Left ventricle myocardium inferior (tissue), 1 donor: ENCODE results near the gene TLR9. TPM values are rescaled to one million over a fixed set of nuclear protein-coding genes. Genes with fewer than 3 reads are reported as not detected.

Experiments used
- DNase-seq: peaks from one replicate; pipeline ENCODE4 v3.0.0-alpha.2; 2020
- H3K27ac ChIP-seq: fragments of 200-600 bp; replicated peaks from 2 replicates; pipeline ENCODE4 v1.8.0; 2021
- H3K27me3 ChIP-seq: fragments of 200-600 bp; 2 replicates; pipeline ENCODE4 v1.8.0; 2021; ENCODE audit warnings: low read depth
- H3K36me3 ChIP-seq: fragments of 200-600 bp; 2 replicates; pipeline ENCODE4 v1.8.0; 2021
- H3K4me1 ChIP-seq: fragments of 200-600 bp; 2 replicates; pipeline ENCODE4 v1.8.0; 2021
- H3K4me3 ChIP-seq: fragments of 200-600 bp; 2 replicates; pipeline ENCODE4 v1.8.0; 2021; ENCODE audit warnings: mild to moderate bottlenecking, moderate library complexity
- H3K9me3 ChIP-seq: fragments of 200-600 bp; replicated peaks from 2 replicates; pipeline ENCODE4 v1.8.0; 2021
- CTCF ChIP-seq: fragments of 200-600 bp; IDR thresholded peaks from 2 replicates; pipeline ENCODE4 v1.8.0; 2021; ENCODE audit warnings: antibody characterized with exemption, mild to moderate bottlenecking, borderline replicate concordance
- intact Hi-C: fragments of 100-400 bp; cut with micrococcal nuclease; formaldehyde crosslinking; loops from one replicate; pipeline ENCODE4 v1.11.0; 2022
- total RNA-seq: library from RNA; stranded (reverse); fragmentation: NEBNext Ultra II Directional; extraction: Animal tissue kit (Norgen Biotek cat#: 25700); gene quantifications from one replicate; pipeline ENCODE4 v1.2.1, GENCODE V29; 2021
- donor health status: DM: no; HTN: yes; CAD: no; lungs with severe emphysema.

TLR9 gene
- total RNA-seq, 1 donor from 2014 or later = 0.66 TPM

- DNase-seq = no peak
- Histone ChIP-seq H3K4me3 (no peak overlapping the region), H3K27me3 (no peaks in the 10 kb centered on the region), H3K9me3 (no peaks in the 10 kb centered on the region), H3K27ac (no peak overlapping the region), H3K36me3 (no peaks in the 10 kb centered on the region), H3K4me1 (peaks cover 10% of the 10 kb centered on the region)
- intact Hi-C loops = no loop called here
- TF ChIP-seq CTCF = no peak
These were observed 48.3 kb downstream of the TLR9 start for GRCh38 chr3:52176951-52177700.

- DNase-seq = no peak
- intact Hi-C loops = no loop called here
- no peak for TF ChIP-seq CTCF
- no peak overlapping the region for H3K4me3 ChIP-seq
- H3K4me1 ChIP-seq = peaks cover 1% of the 10 kb centered on the region
- no peaks in the 10 kb centered on the region for H3K9me3 ChIP-seq
- H3K36me3 ChIP-seq = no peaks in the 10 kb centered on the region
- H3K27me3 ChIP-seq = no peaks in the 10 kb centered on the region
- no peak overlapping the region for H3K27ac ChIP-seq
These were observed 49.2 kb downstream of the TLR9 start for GRCh38 chr3:52176180-52176752.

- no peaks in the 10 kb centered on the region for H3K36me3 ChIP-seq
- H3K4me1 ChIP-seq = no peaks in the 10 kb centered on the region
- DNase-seq = no peak
- no peak overlapping the region for H3K27ac ChIP-seq
- no peaks in the 10 kb centered on the region for H3K27me3 ChIP-seq
- intact Hi-C loops = no loop called here
- no peak for TF ChIP-seq CTCF
- no peak overlapping the region for H3K4me3 ChIP-seq
- H3K9me3 ChIP-seq = no peaks in the 10 kb centered on the region
These were observed 49.8 kb downstream of the TLR9 start for GRCh38 chr3:52175416-52176179.

- Histone ChIP-seq H3K4me3 (no peak overlapping the region), H3K27ac (no peak overlapping the region), H3K27me3 (no peaks in the 10 kb centered on the region), H3K4me1 (no peaks in the 10 kb centered on the region), H3K9me3 (no peaks in the 10 kb centered on the region), H3K36me3 (no peaks in the 10 kb centered on the region)
- no peak for TF ChIP-seq CTCF
- intact Hi-C loops = no loop called here
- DNase-seq = no peak
These were observed 50.5 kb downstream of the TLR9 start for GRCh38 chr3:52174896-52175295.

- no peaks in the 10 kb centered on the region for H3K36me3 ChIP-seq
- TF ChIP-seq CTCF = no peak
- H3K27ac ChIP-seq = no peak overlapping the region
- H3K4me1 ChIP-seq = no peaks in the 10 kb centered on the region
- H3K27me3 ChIP-seq = no peaks in the 10 kb centered on the region
- DNase-seq = no peak
- H3K9me3 ChIP-seq = no peaks in the 10 kb centered on the region
- H3K4me3 ChIP-seq = no peak overlapping the region
- intact Hi-C loops = no loop called here
These were observed 52.3 kb downstream of the TLR9 start for GRCh38 chr3:52173101-52173500.
